NCI-H2029 (cell line): ENCODE data around the gene CAMK1D.

Experiments used
- DNase-seq: peaks from one replicate; lab custom pipeline; 2025; lab: John Stamatoyannopoulos, UW

Gene CAMK1D

GRCh38 chr10:12561307-12561706, 212.0 kb downstream of the CAMK1D start:
- no peak for DNase-seq

GRCh38 chr10:12561720-12562119, 212.4 kb downstream of the CAMK1D start:
- DNase-seq = no peak

GRCh38 chr10:12563489-12563888, 214.1 kb downstream of the CAMK1D start:
- no peak for DNase-seq

GRCh38 chr10:12564173-12564572, 214.8 kb downstream of the CAMK1D start:
- no peak for DNase-seq

GRCh38 chr10:12566161-12567115, 217.1 kb downstream of the CAMK1D start:
- DNase-seq = no peak

- no peak for DNase-seq
Observed at GRCh38 chr10:12568391-12569009, 219.2 kb downstream of the CAMK1D start.

GRCh38 chr10:12572281-12572680, 222.9 kb downstream of the CAMK1D start:
- DNase-seq = no peak

GRCh38 chr10:12577610-12578009, 228.3 kb downstream of the CAMK1D start:
- no peak for DNase-seq

GRCh38 chr10:12579954-12580858, 230.9 kb downstream of the CAMK1D start:
- no peak for DNase-seq

- no peak for DNase-seq
Observed at GRCh38 chr10:12583891-12584595, 234.7 kb downstream of the CAMK1D start.

GRCh38 chr10:12586741-12587140, 237.4 kb downstream of the CAMK1D start:
- no peak for DNase-seq

GRCh38 chr10:12587451-12587888, 238.1 kb downstream of the CAMK1D start:
- no peak for DNase-seq

GRCh38 chr10:12588091-12588860, 238.9 kb downstream of the CAMK1D start:
- DNase-seq = no peak

- DNase-seq = no peak
Observed at GRCh38 chr10:12589291-12589690, 239.9 kb downstream of the CAMK1D start.

GRCh38 chr10:12589791-12590190, 240.4 kb downstream of the CAMK1D start:
- DNase-seq = no peak

GRCh38 chr10:12590675-12591659, 241.6 kb downstream of the CAMK1D start:
- DNase-seq = no peak

GRCh38 chr10:12592967-12593366, 243.6 kb downstream of the CAMK1D start:
- DNase-seq = no peak

- no peak for DNase-seq
Observed at GRCh38 chr10:12594448-12594944, 245.1 kb downstream of the CAMK1D start.

- no peak for DNase-seq
Observed at GRCh38 chr10:12595936-12596576, 246.7 kb downstream of the CAMK1D start.
